GM23248 (cell line): ENCODE results near the gene LDLRAD4.

Source experiments
- EZH2 ChIP-seq: fragments of 200-600 bp; sonication (generic); IDR thresholded peaks from 2 replicates; pipeline ENCODE4 v1.6.1; 2018; ENCODE audit warnings: antibody characterized with exemption, mild to moderate bottlenecking; ENCODE audit not compliant: insufficient read depth, poor library complexity, severe bottlenecking
- EZH2phosphoT487 ChIP-seq: fragments of 200-600 bp; sonication (generic); IDR thresholded peaks from 2 replicates; pipeline ENCODE4 v1.6.1; 2018; ENCODE audit warnings: antibody characterized with exemption, moderate library complexity, mild to moderate bottlenecking, low read depth; ENCODE audit not compliant: insufficient read depth

DNA sequence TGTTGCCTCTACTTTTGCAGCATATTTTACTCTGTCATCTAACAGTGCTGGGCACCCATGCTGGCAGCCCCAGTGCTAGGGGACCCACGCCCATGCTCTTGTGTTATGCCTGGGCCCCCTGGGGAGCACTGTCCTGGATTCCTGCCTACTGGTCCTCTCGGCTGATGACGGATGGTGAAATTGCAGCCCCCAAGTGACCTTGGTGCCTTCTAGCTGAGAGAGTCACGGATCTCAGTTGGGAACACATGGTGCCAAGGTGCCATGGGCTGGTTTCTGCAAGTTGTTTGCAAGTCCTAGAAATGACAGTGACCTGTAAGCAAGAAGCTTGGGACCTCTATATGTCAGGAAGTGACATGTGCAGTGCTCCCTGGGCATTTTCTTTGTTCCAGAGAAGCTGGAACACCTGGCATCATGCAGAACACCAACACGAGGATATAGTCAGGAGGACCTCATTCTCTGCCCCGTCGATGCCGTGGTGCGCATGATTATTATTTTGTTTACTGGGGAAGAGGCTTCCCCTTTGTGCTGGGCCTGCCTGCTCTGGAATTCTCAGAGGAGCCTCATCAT, 187.6 kb downstream of the LDLRAD4 start:
- TF ChIP-seq EZH2 (no peak), EZH2phosphoT487 (no peak)
